BLaER1 treated with 17β-estradiol and CSF1 and Interleukin-3, amounts not matched to agents 10 nM and 100 nM (cell line): ENCODE measurements around the gene NRBF2.

Source experiments
- H3K27ac ChIP-seq, 11 experiments: shearing (Covaris generic); formaldehyde crosslinking; 2 replicates each; pipeline ENCODE4 v1.8.1; 2022
- H3K27me3 ChIP-seq, 11 experiments: shearing (Covaris generic); formaldehyde crosslinking; 2 replicates each; pipeline ENCODE4 v1.8.1; 2022
- H3K36me3 ChIP-seq, 11 experiments: shearing (Covaris generic); formaldehyde crosslinking; 2 replicates each; pipeline ENCODE4 v1.8.1; 2022
- H3K4me1 ChIP-seq, 10 experiments: shearing (Covaris generic); formaldehyde crosslinking; 2 replicates each; pipeline ENCODE4 v1.8.1; 2022
- H3K4me2 ChIP-seq, 11 experiments: shearing (Covaris generic); formaldehyde crosslinking; 2 replicates each; pipeline ENCODE4 v1.8.1; 2022
- H3K4me3 ChIP-seq, 10 experiments: shearing (Covaris generic); formaldehyde crosslinking; 2 replicates each; pipeline ENCODE4 v1.8.1; 2022
- H3K9ac ChIP-seq, 11 experiments: shearing (Covaris generic); formaldehyde crosslinking; 2 replicates each; pipeline ENCODE4 v1.8.1; 2022
- H3K9me3 ChIP-seq, 11 experiments: shearing (Covaris generic); formaldehyde crosslinking; replicated peaks in 1 of 11; 2 replicates each; pipeline ENCODE4 v1.8.1; 2022
- H4K20me1 ChIP-seq, 11 experiments: shearing (Covaris generic); formaldehyde crosslinking; 2 replicates each; pipeline ENCODE4 v1.8.1; 2022
- Cebpa-rat ChIP-seq, 11 experiments: shearing (Covaris generic); IDR thresholded peaks; 2 replicates each; pipeline ENCODE4 v1.8.1; 2022

Gene NRBF2

DNA sequence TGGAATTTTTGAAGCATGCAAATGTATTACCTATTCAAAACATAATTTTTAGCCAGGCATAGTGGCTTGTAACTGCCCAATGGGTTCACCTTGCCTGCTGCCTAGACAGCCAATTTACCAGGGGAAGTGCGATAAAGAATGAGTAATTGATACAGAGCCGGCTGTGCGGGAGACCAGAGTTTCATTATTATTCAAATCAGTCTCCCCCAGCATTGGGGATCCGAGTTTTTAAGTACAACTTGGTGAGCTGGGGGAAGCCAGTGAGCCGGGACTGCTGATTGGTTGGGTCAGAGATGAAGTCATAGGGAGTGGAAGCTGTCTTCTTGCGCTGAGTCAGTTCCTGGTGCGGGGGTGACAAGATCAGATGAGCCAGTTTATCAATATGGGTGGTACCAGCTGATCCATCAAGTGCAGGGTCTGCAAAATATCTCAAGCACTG lies 29.1 kb upstream of the NRBF2 start:
- Histone ChIP-seq H3K4me3 (no peak overlapping the region), H3K9me3 (no peaks in the 10 kb centered on the region), H3K4me2 (no peak overlapping the region), H3K27ac (no peak overlapping the region), H3K4me1 (peaks cover 0 to 10% (median 0%) of the 10 kb centered on the region in 10 experiments; a peak in 4 of 20 replicates), H3K9ac (no peak overlapping the region), H4K20me1 (no peaks in the 10 kb centered on the region), H3K36me3 (no peaks in the 10 kb centered on the region), H3K27me3 (no peaks in the 10 kb centered on the region)
- no peak for TF ChIP-seq Cebpa-rat (IDR thresholded peaks at IDR 0.05)

DNA sequence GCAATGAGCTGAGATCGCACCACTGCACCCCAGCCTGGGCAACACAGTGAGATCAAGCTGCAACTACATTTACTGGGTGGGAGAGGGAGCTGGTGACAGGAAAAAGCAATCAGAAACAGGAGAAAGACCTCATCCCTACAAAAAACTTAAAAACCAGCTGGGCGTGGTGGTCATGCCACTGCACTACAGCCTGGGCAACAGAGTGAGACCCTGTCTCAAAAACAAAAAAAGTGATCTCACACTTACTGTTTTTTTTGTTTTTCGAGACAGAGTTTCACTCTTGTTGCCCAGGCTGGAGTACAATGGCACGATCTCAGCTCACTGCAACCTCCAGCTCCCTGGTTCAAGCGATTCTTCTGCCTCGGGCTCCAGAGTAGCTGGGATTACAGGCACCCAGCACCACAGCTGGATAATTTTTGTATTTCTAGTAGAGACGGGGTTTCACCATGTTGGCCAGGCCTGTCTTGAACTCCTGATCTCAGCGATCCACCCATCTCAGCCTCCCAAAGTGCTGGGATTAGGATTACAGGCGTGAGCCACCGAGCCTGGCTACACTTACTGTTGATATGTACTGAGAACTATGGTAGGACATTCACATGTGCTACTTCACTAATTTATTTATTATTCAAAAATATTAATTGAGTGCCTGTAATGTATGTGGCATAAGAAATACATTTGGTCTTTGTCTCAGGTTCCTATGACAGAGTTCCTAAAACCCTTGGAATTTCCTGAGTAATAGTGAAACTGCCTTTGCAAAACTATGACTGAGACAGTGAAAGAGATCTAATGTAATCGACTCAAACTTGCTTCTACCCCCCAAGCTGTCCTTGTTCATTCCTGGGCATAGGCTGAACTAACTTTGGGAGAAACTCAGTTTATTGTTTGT lies 27.7 kb upstream of the NRBF2 start:
- no peaks in the 10 kb centered on the region for H3K27me3 ChIP-seq
- peak overlapping the region in 3 of 11 experiments; percentile 24 to 40 (median 31); a peak in 4 of 22 replicates for H3K4me2 ChIP-seq
- H3K4me3 ChIP-seq: no peak overlapping the region
- H3K9me3 ChIP-seq: no peaks in the 10 kb centered on the region
- H3K27ac ChIP-seq: no peak overlapping the region
- H3K36me3 ChIP-seq: no peaks in the 10 kb centered on the region
- no peak overlapping the region for H3K9ac ChIP-seq
- H3K4me1 ChIP-seq: peaks cover 0 to 10% (median 0%) of the 10 kb centered on the region in 10 experiments; a peak in 4 of 20 replicates
- no peaks in the 10 kb centered on the region for H4K20me1 ChIP-seq
- no peak for TF ChIP-seq Cebpa-rat (IDR thresholded peaks at IDR 0.05)

DNA sequence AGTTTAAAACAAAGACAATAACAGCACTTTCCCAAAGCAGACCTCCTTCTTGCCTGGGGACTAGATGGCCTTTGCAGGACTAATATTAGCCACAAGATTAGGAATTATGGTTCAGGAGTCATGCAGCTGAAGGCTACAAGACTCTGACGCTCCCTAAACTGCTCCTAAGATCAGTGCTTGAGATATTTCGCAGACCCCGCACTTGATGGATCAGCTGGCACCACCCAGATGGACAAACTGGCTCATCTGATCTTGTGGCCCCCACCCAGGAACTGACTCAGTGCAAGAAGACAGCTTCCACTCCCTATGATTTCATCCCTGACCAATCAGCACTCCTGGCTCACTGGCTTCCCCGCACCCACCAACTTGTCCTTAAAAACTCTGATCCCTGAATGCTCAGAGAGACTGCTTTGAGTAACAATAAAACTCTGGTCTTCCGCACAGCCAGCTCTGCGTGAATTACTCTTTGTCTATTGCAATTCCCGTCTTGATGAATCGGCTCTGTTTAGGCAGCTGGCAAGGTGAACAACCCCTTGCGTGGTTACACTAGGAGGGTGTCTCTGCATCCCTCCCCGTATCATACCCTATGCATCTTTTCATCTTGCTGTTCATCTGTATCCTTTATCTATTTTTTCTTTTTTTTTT lies 26.9 kb upstream of the NRBF2 start:
- H4K20me1 ChIP-seq: no peaks in the 10 kb centered on the region
- no peak overlapping the region for H3K4me3 ChIP-seq
- no peak overlapping the region for H3K27ac ChIP-seq
- H3K27me3 ChIP-seq: no peaks in the 10 kb centered on the region
- H3K4me1 ChIP-seq: peaks cover 0 to 10% (median 0%) of the 10 kb centered on the region in 10 experiments; a peak in 4 of 20 replicates
- peak overlapping the region in 3 of 11 experiments; percentile 24 to 40 (median 31); a peak in 4 of 22 replicates for H3K4me2 ChIP-seq
- no peaks in the 10 kb centered on the region for H3K9me3 ChIP-seq
- no peaks in the 10 kb centered on the region for H3K36me3 ChIP-seq
- no peak for TF ChIP-seq Cebpa-rat (IDR thresholded peaks at IDR 0.05)
- no peak overlapping the region for H3K9ac ChIP-seq

DNA sequence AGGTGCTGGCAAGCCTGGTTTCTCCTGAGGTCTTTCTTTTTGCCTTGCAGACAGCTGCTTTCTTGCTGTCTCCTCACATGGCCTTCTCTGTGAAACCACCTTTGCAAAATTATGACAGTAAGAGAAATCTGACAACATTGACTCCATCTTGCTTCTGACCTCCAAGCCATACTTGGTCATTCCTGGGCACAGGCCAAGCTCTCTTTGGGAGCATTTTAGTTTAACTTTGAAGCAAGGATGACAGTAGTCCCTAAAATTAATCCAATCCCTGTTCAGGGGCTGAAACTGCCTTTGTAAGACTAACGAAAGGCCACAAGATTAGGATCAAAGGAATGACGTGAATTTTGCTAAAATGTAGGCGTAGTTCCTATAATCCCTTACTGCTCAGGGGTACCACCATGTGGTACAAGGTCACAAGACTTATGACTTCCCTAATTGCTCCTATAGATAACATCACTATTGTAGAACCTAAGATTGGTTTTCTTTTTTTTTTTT lies 25.1 kb upstream of the NRBF2 start:
- Histone ChIP-seq H3K4me1 (peaks cover 0 to 10% (median 0%) of the 10 kb centered on the region in 10 experiments; a peak in 4 of 20 replicates), H3K27ac (no peak overlapping the region), H3K9me3 (no peaks in the 10 kb centered on the region), H3K9ac (no peak overlapping the region), H3K27me3 (no peaks in the 10 kb centered on the region), H4K20me1 (no peaks in the 10 kb centered on the region), H3K36me3 (no peaks in the 10 kb centered on the region), H3K4me2 (no peak overlapping the region), H3K4me3 (no peak overlapping the region)
- no peak for TF ChIP-seq Cebpa-rat (IDR thresholded peaks at IDR 0.05)

DNA sequence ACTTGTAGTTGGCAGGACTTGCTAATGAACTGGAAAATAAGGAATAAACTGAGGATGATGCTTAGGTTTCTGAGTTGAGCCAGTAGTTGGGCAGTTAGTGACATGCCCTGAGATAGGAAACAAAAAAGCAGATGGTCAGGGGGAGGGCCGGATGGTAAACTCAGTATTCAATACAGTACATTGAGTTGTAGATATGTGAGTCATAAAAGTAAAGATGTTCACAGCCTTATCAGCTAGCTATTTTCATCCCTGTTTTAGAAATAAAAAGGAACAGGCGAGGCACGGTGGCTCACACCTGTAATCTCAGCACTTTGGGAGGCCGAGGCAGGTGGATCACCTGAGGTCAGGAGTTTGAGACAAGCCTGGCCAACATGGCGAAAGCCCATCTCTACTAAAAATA lies 22.2 kb upstream of the NRBF2 start:
- no peaks in the 10 kb centered on the region for H3K27me3 ChIP-seq
- TF ChIP-seq Cebpa-rat (IDR thresholded peaks at IDR 0.05): no peak
- H3K9ac ChIP-seq: no peak overlapping the region
- no peak overlapping the region for H3K4me3 ChIP-seq
- no peak overlapping the region for H3K4me2 ChIP-seq
- H3K27ac ChIP-seq: no peak overlapping the region
- peaks cover 0 to 8% (median 0%) of the 10 kb centered on the region in 10 experiments; a peak in 4 of 20 replicates for H3K4me1 ChIP-seq
- no peaks in the 10 kb centered on the region for H3K36me3 ChIP-seq
- H3K9me3 ChIP-seq: no peaks in the 10 kb centered on the region
- H4K20me1 ChIP-seq: no peaks in the 10 kb centered on the region

DNA sequence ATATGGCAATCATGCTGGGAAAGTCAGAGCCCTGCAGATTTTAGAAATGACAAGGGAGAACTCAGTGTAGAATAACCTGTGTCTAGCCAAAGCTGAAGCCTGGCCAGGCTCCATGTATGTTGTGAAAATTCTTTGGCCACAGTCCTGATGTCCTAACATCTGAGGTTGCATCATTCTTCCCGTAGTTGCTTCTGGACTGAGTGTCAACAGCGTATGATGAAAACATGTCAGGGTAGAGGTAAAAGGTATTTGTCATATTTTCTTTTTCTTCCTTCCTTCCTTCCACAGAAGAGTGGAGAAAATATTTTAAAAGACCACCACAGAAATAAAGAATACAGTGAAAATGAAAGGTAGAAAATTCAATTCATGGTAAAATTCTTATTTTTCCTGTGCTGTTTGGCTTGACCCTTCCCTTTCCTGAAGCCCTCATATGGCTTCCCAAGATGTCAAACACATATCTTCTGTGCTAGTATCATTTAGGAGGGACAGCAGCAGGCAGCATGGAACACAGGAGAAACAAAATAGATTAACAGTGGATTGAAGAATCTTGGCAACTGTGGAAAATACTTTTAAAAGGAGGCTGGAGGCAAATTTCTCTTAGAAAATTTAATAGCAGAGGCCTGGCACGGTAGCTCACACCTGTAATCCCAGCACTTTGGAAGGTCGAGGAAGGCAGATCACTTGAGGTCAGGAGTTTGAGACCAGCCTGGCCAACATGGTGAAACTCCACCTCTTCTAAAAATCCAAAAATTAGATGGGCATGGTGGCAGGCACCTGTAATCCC lies 18.9 kb upstream of the NRBF2 start:
- H3K4me2 ChIP-seq: no peak overlapping the region
- H3K9ac ChIP-seq: no peak overlapping the region
- TF ChIP-seq Cebpa-rat (IDR thresholded peaks at IDR 0.05): no peak
- no peak overlapping the region for H3K4me3 ChIP-seq
- no peaks in the 10 kb centered on the region for H3K9me3 ChIP-seq
- H3K36me3 ChIP-seq: no peaks in the 10 kb centered on the region
- H4K20me1 ChIP-seq: no peaks in the 10 kb centered on the region
- no peak overlapping the region for H3K27ac ChIP-seq
- no peaks in the 10 kb centered on the region for H3K27me3 ChIP-seq
- no peaks in the 10 kb centered on the region for H3K4me1 ChIP-seq

DNA sequence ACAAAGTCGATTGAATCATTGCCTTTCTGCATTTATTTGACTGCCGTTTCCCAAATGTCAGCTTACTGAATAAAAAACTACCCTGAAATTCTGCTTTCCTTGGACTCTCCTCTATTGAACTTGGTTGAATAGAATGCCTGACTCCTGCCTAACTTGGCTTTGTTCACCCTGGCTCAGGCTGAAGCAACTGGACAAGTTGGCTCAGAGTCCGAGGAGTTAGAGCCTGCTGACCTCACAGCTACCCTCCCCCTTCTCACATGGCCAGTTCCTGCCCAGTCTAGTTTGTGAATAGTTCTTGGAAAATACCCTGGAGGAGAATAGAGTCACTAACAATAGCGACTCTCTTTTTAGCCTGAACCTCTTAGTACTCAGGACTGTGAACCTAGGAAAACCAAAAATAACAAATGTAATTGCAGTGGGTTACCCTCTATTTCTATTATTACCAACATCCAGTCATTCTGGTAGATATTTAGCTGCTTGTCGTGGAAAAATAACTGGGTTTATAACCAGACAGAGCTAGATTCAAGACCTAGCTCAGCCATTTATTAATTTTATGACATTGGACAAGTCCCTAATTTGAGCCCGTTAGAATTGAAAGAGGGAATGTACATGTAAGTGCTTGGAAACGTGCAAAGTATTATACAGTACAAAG lies 17.3 kb upstream of the NRBF2 start:
- no peaks in the 10 kb centered on the region for H3K9me3 ChIP-seq
- no peak overlapping the region for H3K4me3 ChIP-seq
- H3K4me1 ChIP-seq: no peaks in the 10 kb centered on the region
- no peak overlapping the region for H3K27ac ChIP-seq
- H3K27me3 ChIP-seq: no peaks in the 10 kb centered on the region
- TF ChIP-seq Cebpa-rat (IDR thresholded peaks at IDR 0.05): no peak
- H4K20me1 ChIP-seq: no peaks in the 10 kb centered on the region
- H3K36me3 ChIP-seq: no peaks in the 10 kb centered on the region
- H3K4me2 ChIP-seq: no peak overlapping the region
- no peak overlapping the region for H3K9ac ChIP-seq

DNA sequence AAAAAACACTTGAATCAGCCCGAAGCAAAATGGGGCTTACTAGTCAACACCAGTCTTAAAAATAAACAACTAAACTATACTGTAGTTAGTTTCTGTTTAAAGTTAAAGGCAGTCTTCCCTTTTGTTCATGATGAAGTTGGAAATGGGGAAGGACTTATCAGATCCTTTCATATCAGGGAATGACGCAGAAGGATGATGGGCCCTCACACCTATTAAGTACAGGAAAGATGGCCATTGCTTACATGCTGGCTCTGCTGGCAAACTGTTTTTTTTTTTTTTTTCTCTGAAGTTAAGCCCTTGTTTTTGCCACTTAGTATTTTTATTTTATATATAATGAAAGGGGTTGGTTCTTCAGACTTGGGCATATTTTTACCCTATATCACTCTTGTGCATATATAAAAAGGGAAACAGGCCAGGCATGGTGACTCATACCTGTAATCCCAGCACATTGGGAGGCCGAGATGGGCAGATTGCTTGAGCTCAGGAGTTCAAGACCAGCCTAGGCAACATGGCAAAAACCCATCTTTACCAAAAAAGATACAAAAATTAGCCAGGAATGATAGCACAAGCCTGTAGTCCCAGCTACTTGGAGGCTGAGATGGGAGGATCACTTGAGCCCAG lies 16.6 kb upstream of the NRBF2 start:
- TF ChIP-seq Cebpa-rat (IDR thresholded peaks at IDR 0.05): no peak
- Histone ChIP-seq H3K36me3 (no peaks in the 10 kb centered on the region), H3K27ac (no peak overlapping the region), H3K9ac (no peak overlapping the region), H3K4me3 (no peak overlapping the region), H4K20me1 (no peaks in the 10 kb centered on the region), H3K27me3 (no peaks in the 10 kb centered on the region), H3K9me3 (no peaks in the 10 kb centered on the region), H3K4me1 (no peaks in the 10 kb centered on the region), H3K4me2 (no peak overlapping the region)
